Muscle layer of colon (tissue), 2 donors: ENCODE data around the gene FA2H.
"Not testable (repeated sequence)": the region's sequence is repeated elsewhere in the genome, so short reads cannot be mapped to it uniquely, and the experiment has no call there.

Source experiments
- H3K27ac ChIP-seq: one replicate; pipeline ENCODE4 v1.7.0; 2013; ENCODE audit warnings: low read depth, mild to moderate bottlenecking, low read length, moderate library complexity
- H3K27me3 ChIP-seq, 2 donors: one replicate each; pipeline ENCODE4 v1.7.0; 2013; ENCODE audit warnings: low read length in 2 of 2, mild to moderate bottlenecking in 2 of 2; ENCODE audit not compliant: insufficient read depth in 2 of 2, control insufficient read depth in 1 of 2
- H3K36me3 ChIP-seq: one replicate; pipeline ENCODE4 v1.7.0; 2013; ENCODE audit warnings: mild to moderate bottlenecking, low read length; ENCODE audit not compliant: insufficient read depth
- H3K4me1 ChIP-seq: one replicate; pipeline ENCODE4 v1.7.0; 2013; ENCODE audit warnings: mild to moderate bottlenecking, low read length; ENCODE audit not compliant: insufficient read depth
- H3K4me3 ChIP-seq, 2 donors: one replicate each; pipeline ENCODE4 v1.7.0; 2013; ENCODE audit warnings: low read length in 2 of 2, low read depth in 1 of 2, mild to moderate bottlenecking in 1 of 2, moderate library complexity in 1 of 2
- H3K9ac ChIP-seq: one replicate; pipeline ENCODE4 v1.7.0; 2013; ENCODE audit warnings: low read length
- H3K9me3 ChIP-seq: one replicate; pipeline ENCODE4 v1.7.0; 2013; ENCODE audit warnings: mild to moderate bottlenecking, low read length
- donor health status: abdominal sarcoma.
- donor health status: Adenocarcinoma of cecum.

The FA2H gene

DNA sequence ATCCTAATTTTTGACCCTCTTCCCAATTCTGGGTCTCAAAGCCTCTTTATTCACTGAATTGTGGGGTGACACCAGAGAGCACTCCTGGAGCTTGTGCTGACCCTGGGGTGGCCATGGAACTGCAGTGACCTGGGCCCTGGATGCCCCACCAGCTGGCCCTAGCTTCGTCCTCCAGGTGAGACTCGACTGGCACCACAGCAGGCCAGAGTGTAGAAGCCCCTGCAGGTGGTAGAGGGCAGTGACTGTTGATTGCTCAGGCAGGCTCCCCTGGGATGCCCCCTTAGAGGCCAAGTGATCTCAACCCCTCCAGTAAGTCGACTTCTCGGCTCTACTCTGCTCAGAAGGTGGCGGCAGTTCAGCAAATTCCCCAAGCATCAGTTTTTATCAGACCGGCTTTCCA is 6.4 kb downstream of the FA2H start:
- Histone ChIP-seq H3K36me3 (no peaks in the 10 kb centered on the region), H3K9ac (no peak overlapping the region), H3K4me3 (no peak overlapping the region), H3K27ac (no peak overlapping the region), H3K4me1 (no peaks in the 10 kb centered on the region), H3K9me3 (no peaks in the 10 kb centered on the region), H3K27me3 (peaks cover 0 to 4% of the 10 kb centered on the region in 2 donors)

DNA sequence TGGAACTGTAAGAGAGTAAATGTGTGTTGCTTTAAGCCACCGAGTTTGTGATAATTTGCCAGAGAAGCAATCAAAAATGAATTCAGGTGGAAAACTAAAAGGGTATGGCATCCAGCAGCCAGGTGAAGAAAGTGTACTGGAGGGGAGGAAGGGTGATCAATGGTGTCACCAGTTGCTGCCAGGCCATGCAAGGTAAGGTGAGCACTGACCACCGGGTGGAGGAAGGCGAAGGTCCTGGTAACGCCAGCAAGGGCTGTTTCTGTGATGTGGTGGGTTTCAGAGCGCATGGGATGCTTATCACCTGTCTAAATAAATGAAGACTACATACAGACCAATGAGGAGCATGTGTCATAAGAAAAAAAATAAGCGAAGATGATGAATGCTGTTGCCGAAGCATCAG is 6.9 kb downstream of the FA2H start:
- Histone ChIP-seq H3K27ac (no peak overlapping the region), H3K9ac (no peak overlapping the region), H3K27me3 (peaks cover 0 to 4% of the 10 kb centered on the region in 2 donors), H3K9me3 (no peaks in the 10 kb centered on the region), H3K4me1 (no peaks in the 10 kb centered on the region), H3K36me3 (no peaks in the 10 kb centered on the region), H3K4me3 (no peak overlapping the region)

DNA sequence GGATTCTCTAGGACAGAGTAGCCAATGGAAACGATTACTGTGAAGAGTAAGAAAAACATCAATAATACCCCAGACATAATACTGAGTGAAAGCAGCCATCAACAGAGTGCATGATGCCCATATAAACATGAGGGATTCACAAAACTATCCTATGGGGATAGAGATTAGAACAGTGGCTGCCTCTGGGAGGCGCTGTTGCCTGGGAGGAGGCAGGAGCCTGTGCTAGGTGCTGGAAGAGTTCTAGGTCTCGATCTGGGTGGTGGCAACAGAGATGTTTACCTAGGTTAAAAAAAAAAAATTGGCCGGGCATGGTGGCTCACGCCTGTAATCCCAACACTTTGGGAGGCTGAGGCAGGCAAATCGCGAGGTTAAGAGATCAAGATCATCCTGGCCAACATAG is 7.9 kb downstream of the FA2H start:
- Histone ChIP-seq H3K4me3 (no peak overlapping the region), H3K9me3 (no peaks in the 10 kb centered on the region), H3K27ac (no peak overlapping the region), H3K27me3 (peaks cover 0 to 4% of the 10 kb centered on the region in 2 donors), H3K4me1 (no peaks in the 10 kb centered on the region), H3K36me3 (no peaks in the 10 kb centered on the region), H3K9ac (no peak overlapping the region)

DNA sequence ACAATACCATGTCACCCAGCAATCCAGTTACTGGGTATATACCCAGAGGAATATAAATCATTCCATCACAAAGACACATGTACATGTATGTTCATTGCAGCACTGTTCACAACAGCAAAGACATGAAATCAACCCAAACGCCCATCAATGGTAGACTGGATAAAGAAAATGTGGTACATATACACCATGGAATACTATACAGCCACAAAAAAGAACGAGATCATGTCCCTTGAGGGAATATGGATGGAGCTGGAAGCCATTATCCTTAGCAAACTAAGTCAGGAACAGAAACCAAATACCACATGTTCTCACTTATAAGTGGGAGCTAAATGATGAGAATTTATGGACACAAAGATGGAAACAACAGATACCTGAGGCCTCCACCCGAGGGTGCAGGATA is 10.4 kb downstream of the FA2H start:
- not testable (repeated sequence) for H3K4me3 ChIP-seq, H3K9ac ChIP-seq, H3K27ac ChIP-seq, H3K9me3 ChIP-seq, H3K36me3 ChIP-seq, H3K27me3 ChIP-seq, H3K4me1 ChIP-seq

DNA sequence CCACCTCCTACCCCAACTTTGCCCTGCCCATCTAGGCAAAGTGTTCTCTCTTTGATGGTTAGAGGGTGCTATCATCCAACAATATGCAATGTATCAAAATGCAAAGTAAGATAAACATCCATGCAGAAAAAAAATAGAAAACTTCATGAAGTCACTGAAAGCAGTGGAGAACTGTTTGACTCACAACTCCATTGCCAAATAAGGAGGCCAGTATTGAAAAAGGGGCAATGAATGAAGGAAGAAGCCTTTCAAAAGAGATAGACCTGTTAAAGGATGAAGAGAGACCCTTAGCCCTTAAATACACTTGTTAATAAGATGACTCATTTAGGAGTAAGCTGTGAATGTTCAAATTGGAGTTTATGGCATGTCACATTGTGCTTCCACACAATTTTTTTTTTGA is 13.0 kb downstream of the FA2H start:
- H3K27ac ChIP-seq, result no peak overlapping the region
- H3K4me1 ChIP-seq, result no peaks in the 10 kb centered on the region
- H3K4me3 ChIP-seq, result no peak overlapping the region
- no peaks in the 10 kb centered on the region for H3K36me3 ChIP-seq
- H3K9me3 ChIP-seq, result no peaks in the 10 kb centered on the region
- peaks cover 0 to 3% of the 10 kb centered on the region in 2 donors for H3K27me3 ChIP-seq
- H3K9ac ChIP-seq, result no peak overlapping the region

DNA sequence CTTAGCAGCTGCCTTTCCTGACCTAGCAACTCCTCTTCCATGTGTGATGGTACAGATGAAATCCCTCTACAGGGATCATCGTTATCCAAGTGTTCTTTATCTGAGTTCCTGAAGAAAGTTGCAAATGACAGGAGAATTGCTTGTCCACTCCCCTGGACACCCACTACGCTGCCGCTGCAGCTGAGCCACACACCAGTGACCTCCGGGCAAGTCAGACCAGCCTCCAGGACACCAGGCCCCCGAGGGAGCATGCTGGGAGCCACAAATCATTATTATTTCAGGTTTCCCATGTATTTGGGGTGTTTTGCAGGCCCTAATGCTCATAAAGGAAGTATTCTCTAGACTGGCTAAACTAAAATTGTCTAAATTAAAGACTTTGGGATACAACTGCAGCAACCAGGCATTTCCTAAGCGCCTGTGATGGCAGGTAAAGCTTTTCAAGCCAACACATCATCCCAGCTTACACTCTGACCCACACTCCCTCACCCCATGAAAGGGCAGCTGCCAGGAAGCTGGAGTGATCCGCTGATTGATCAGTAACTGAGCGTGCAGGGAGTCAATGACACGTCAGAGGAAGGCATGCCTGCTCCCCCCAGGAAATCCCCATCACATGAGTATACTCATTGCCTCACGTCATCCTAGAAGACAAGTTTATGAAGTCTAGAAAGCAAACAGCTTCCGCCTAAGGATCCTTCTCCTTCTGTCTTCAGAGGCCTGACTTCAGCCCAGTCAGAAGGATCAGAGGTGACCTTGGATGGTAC is 14.4 kb downstream of the FA2H start:
- Histone ChIP-seq H3K27me3 (no peaks in the 10 kb centered on the region), H3K9me3 (no peaks in the 10 kb centered on the region), H3K27ac (no peak overlapping the region), H3K4me3 (no peak overlapping the region), H3K9ac (no peak overlapping the region), H3K4me1 (no peaks in the 10 kb centered on the region), H3K36me3 (no peaks in the 10 kb centered on the region)

DNA sequence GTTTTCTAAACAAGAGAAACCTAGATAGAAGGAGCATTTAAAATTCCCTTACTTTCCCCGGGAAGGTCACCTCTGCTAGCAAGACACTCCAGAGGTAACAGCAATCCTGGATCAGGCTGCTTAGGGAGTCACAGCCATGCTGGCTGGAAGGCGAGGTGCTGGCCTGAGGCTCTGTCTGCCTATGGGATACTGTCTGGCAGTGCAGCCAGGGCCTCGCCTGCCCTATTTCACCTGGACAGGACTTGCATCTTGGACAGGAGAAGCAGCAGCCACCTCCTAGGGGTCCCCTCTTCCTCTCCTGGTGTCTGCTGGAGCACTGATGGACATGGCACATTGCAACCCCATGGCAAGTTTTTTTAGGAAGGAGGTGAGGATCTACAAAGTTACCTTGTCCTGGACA is 15.1 kb downstream of the FA2H start:
- H3K4me1 ChIP-seq, result no peaks in the 10 kb centered on the region
- H3K9ac ChIP-seq, result no peak overlapping the region
- no peaks in the 10 kb centered on the region for H3K36me3 ChIP-seq
- H3K9me3 ChIP-seq, result no peaks in the 10 kb centered on the region
- no peak overlapping the region for H3K4me3 ChIP-seq
- no peak overlapping the region for H3K27ac ChIP-seq
- H3K27me3 ChIP-seq, result no peaks in the 10 kb centered on the region

DNA sequence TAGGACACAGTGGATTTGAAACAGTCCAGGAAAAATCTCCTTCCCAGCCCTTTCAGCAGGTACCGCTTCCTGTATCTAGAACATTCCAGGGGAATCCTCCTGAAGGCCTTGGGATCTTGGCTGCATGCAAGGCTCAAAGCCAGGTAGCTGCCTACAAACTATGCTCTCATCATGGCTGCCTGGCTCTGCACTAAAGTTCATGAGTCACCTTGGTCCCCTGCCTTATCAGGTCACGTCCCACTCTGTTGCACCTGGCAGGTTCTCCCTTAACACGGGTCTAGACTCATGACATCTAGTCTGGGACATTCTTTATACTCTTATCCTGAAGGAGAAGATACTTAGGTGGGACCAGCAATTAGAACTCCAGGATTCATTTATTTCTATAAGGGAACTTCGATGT is 15.8 kb downstream of the FA2H start:
- Histone ChIP-seq H3K4me1 (no peaks in the 10 kb centered on the region), H3K9me3 (no peaks in the 10 kb centered on the region), H3K9ac (no peak overlapping the region), H3K27me3 (no peaks in the 10 kb centered on the region), H3K27ac (no peak overlapping the region), H3K36me3 (no peaks in the 10 kb centered on the region), H3K4me3 (no peak overlapping the region)

DNA sequence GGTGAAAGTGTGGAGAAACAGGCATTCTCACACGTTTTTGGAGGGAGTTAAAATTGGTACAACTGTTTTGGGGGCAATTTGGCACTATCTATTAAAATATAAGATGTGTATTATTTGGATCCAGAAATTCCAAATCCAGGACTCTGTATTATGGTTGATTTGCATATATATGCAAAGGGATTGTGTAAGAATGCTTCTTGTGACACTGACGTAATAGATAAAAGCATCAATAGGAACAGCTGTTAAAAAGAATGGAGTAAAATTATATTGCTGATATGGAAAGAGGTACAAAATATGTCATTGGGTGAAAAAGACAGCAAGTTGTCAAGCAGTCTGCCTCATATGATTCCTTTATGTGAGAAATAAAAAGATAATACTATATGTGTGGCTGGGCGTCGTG is 17.3 kb downstream of the FA2H start:
- H3K27me3 ChIP-seq, result no peaks in the 10 kb centered on the region
- H3K4me1 ChIP-seq, result no peaks in the 10 kb centered on the region

DNA sequence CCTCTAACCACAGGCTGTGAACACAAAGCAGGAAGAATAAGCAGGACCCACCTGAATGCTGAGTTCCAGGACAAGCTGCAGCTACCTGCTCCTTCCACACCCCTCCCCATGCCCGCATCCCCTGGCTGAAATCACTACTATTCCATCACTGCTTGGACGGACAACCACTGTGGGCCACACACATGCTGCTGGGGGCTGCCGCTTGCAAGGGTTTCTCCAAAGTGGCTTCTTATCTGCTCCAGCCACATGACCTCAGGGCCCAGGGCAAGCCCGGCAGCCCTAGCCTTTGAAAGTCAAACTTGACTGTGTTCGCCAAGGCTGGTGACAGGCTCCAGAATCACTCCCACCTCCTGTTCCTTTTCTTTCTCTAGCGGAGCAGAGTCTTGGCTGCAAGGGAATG is 18.4 kb downstream of the FA2H start:
- Histone ChIP-seq H3K27ac (no peak overlapping the region), H3K36me3 (no peaks in the 10 kb centered on the region), H3K9ac (no peak overlapping the region), H3K4me3 (no peak overlapping the region), H3K4me1 (no peaks in the 10 kb centered on the region), H3K9me3 (no peaks in the 10 kb centered on the region), H3K27me3 (no peaks in the 10 kb centered on the region)

More for the DNA sequence above, 17.3 kb downstream of the FA2H start:
- Histone ChIP-seq H3K27ac (no peak overlapping the region), H3K36me3 (no peaks in the 10 kb centered on the region), H3K9me3 (no peaks in the 10 kb centered on the region), H3K4me3 (no peak overlapping the region), H3K9ac (no peak overlapping the region)

DNA sequence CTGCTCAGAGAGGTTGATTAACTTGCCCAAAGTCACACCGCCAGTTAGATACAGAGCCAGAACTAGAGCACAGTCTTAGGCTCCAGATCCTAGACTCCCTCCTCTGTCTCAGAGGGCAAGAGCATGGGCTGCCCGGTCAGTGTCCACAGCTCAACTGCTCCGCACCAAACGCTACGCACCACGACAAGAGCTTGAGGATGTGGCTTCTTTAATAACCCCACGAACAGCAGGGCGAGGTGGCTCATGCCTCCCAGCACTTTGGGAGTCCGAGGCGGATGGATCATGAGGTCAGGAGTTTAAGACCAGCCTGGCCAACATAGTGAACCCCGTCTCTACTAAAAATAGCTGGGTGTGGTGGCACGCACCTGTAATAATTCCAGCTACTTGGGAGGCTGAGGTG is 21.4 kb downstream of the FA2H start:
- Histone ChIP-seq H3K4me3 (no peak overlapping the region), H3K4me1 (no peaks in the 10 kb centered on the region), H3K9ac (no peak overlapping the region), H3K9me3 (no peaks in the 10 kb centered on the region), H3K27ac (no peak overlapping the region), H3K36me3 (no peaks in the 10 kb centered on the region), H3K27me3 (no peaks in the 10 kb centered on the region)

DNA sequence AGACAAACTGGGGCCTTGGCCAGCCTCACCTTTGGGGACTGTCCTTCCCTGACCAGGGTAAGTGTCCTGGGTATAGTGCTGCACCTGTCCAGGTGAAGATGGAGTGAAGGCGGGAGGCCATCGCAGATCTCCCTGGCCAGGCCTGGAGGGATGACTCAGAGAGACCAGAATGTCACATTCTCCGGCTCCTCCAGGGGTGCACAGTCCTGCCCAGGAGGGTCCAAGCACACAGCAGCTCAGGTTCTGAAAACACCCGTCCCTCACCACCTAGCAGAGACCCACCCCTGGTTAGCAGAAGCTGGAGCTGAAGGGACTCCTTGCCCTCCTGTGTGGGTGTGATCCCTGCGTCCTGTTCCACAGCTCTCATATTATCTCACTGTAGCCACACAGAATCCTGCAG is 21.9 kb downstream of the FA2H start:
- Histone ChIP-seq H3K4me3 (no peak overlapping the region), H3K27ac (no peak overlapping the region), H3K4me1 (no peaks in the 10 kb centered on the region), H3K9me3 (no peaks in the 10 kb centered on the region), H3K27me3 (no peaks in the 10 kb centered on the region), H3K9ac (no peak overlapping the region), H3K36me3 (no peaks in the 10 kb centered on the region)
